H9 (cell line): Measurements from ENCODE around the gene ACTN4. TPM values are rescaled to one million over a fixed set of nuclear protein-coding genes. Genes with fewer than 3 reads are reported as not detected.

Source experiments
- DNase-seq: peaks from one replicate; pipeline ENCODE4 v3.0.0-alpha.2; 2017
- H2AFZ ChIP-seq: one replicate; pipeline ENCODE4 v1.6.1; 2013; ENCODE audit warnings: mild to moderate bottlenecking, low read length, control low read depth, moderate library complexity
- H2AK5ac ChIP-seq: 2 replicates; pipeline ENCODE4 v1.6.1; 2013; ENCODE audit warnings: low read length, control low read depth, mixed read lengths; ENCODE audit not compliant: insufficient read length
- H2BK120ac ChIP-seq: one replicate; pipeline ENCODE4 v1.6.1; 2013; ENCODE audit warnings: low read depth, mild to moderate bottlenecking, low read length, control low read depth, inconsistent platforms; ENCODE audit not compliant: poor library complexity, severe bottlenecking
- H2BK12ac ChIP-seq: 2 replicates; pipeline ENCODE4 v1.6.1; 2013; ENCODE audit warnings: low read length, control low read depth, mixed read lengths, low read depth; ENCODE audit not compliant: insufficient read length
- H2BK15ac ChIP-seq: 2 replicates; pipeline ENCODE4 v1.6.1; 2013; ENCODE audit warnings: low read depth, low read length, control low read depth
- H2BK20ac ChIP-seq: one replicate; pipeline ENCODE4 v1.6.1; 2013; ENCODE audit warnings: low read depth, mild to moderate bottlenecking, low read length, control low read depth, inconsistent platforms; ENCODE audit not compliant: poor library complexity, severe bottlenecking
- H2BK5ac ChIP-seq: 2 replicates; pipeline ENCODE4 v1.6.1; 2013; ENCODE audit warnings: low read length, control low read depth, mixed read lengths; ENCODE audit not compliant: insufficient read length
- H3K14ac ChIP-seq: 2 replicates; pipeline ENCODE4 v1.6.1; 2013; ENCODE audit warnings: low read length, control low read depth; ENCODE audit not compliant: insufficient read depth
- H3K18ac ChIP-seq: 2 replicates; pipeline ENCODE4 v1.6.1; 2013; ENCODE audit warnings: low read depth, mild to moderate bottlenecking, mixed read lengths, low read length, control low read depth; ENCODE audit not compliant: insufficient read length
- H3K23ac ChIP-seq: 2 replicates; pipeline ENCODE4 v1.6.1; 2013; ENCODE audit warnings: low read length, control low read depth, mixed read lengths, low read depth; ENCODE audit not compliant: insufficient read length
- H3K23me2 ChIP-seq: 2 replicates; pipeline ENCODE4 v1.6.1; 2013; ENCODE audit warnings: low read depth, mild to moderate bottlenecking, mixed read lengths, low read length, control low read depth; ENCODE audit not compliant: insufficient read length, poor library complexity, severe bottlenecking
- H3K27ac ChIP-seq: 2 replicates; pipeline ENCODE4 v1.5.1; 2013; ENCODE audit warnings: low read length, control low read depth, mixed read lengths, low read depth; ENCODE audit not compliant: insufficient read length
- H3K27me3 ChIP-seq: 2 replicates; pipeline ENCODE4 v1.6.1; 2013; ENCODE audit warnings: low read length, control low read depth, inconsistent platforms; ENCODE audit not compliant: insufficient read depth
- H3K4ac ChIP-seq: 2 replicates; pipeline ENCODE4 v1.6.1; 2013; ENCODE audit warnings: low read depth, mild to moderate bottlenecking, control low read depth, inconsistent platforms, low read length, moderate library complexity
- H3K4me1 ChIP-seq: 2 replicates; pipeline ENCODE4 v1.6.1; 2013; ENCODE audit warnings: low read length, control low read depth, inconsistent platforms; ENCODE audit not compliant: insufficient read depth
- H3K4me2 ChIP-seq: 2 replicates; pipeline ENCODE4 v1.6.1; 2013; ENCODE audit warnings: low read length, control low read depth, mixed read lengths; ENCODE audit not compliant: insufficient read length, insufficient read depth
- H3K56ac ChIP-seq: 2 replicates; pipeline ENCODE4 v1.6.1; 2013; ENCODE audit warnings: low read depth, mild to moderate bottlenecking, mixed read lengths, low read length, control low read depth; ENCODE audit not compliant: insufficient read length
- H3K79me1 ChIP-seq: 2 replicates; pipeline ENCODE4 v1.6.1; 2013; ENCODE audit warnings: low read depth, mild to moderate bottlenecking, moderate library complexity, low read length, control low read depth, inconsistent platforms; ENCODE audit not compliant: insufficient read depth, poor library complexity, severe bottlenecking
- H3K79me2 ChIP-seq: 2 replicates; pipeline ENCODE4 v1.6.1; 2013; ENCODE audit warnings: low read length, control low read depth, inconsistent platforms; ENCODE audit not compliant: insufficient read depth
- H3K9ac ChIP-seq: 2 replicates; pipeline ENCODE4 v1.6.1; 2013; ENCODE audit warnings: low read length, control low read depth, mixed read lengths; ENCODE audit not compliant: insufficient read length; ENCODE audit errors: extremely low read depth
- H3K9me3 ChIP-seq: one replicate; pipeline ENCODE4 v1.6.1; 2013; ENCODE audit warnings: low read depth, low read length, inconsistent platforms; ENCODE audit not compliant: control insufficient read depth
- H3T11ph ChIP-seq: one replicate; pipeline ENCODE4 v1.6.1; 2013; ENCODE audit warnings: mild to moderate bottlenecking, low read length, control low read depth, inconsistent platforms
- H4K20me1 ChIP-seq: one replicate; pipeline ENCODE4 v1.6.1; 2013; ENCODE audit not compliant: control insufficient read depth, insufficient read length, insufficient read depth
- H4K5ac ChIP-seq: 2 replicates; pipeline ENCODE4 v1.6.1; 2013; ENCODE audit warnings: low read depth, mild to moderate bottlenecking, mixed read lengths, low read length, control low read depth; ENCODE audit not compliant: insufficient read length
- H4K8ac ChIP-seq: replicated peaks from 2 replicates; pipeline ENCODE4 v1.6.1; 2013; ENCODE audit warnings: low read length, control low read depth, mixed read lengths, low read depth; ENCODE audit not compliant: insufficient read length
- H4K91ac ChIP-seq: 2 replicates; pipeline ENCODE4 v1.6.1; 2013; ENCODE audit warnings: low read depth, mild to moderate bottlenecking, moderate library complexity, mixed read lengths, low read length, control low read depth; ENCODE audit not compliant: insufficient read length
- H3K27ac Mint-ChIP-seq, 3 experiments: 2 replicates in 2 of 3; 3 replicates in 1 of 3; pipeline ENCODE4 v1.8.0; 2020 to 2021; ENCODE audit warnings: mixed read lengths in 3 of 3, mild to moderate bottlenecking in 1 of 3, moderate library complexity in 1 of 3
- H3K27me3 Mint-ChIP-seq: 2 replicates; pipeline ENCODE4 v1.8.0; 2021; ENCODE audit warnings: low read depth, mild to moderate bottlenecking, moderate library complexity, mixed read lengths
- H3K36me3 Mint-ChIP-seq, 3 experiments: 2 replicates in 2 of 3; 3 replicates in 1 of 3; pipeline ENCODE4 v1.8.0; 2020 to 2021; ENCODE audit warnings: low read depth in 3 of 3, mixed read lengths in 3 of 3; ENCODE audit not compliant: insufficient read depth in 1 of 3
- H3K4me1 Mint-ChIP-seq, 2 experiments: 2 replicates each; pipeline ENCODE4 v1.8.0; 2020; ENCODE audit warnings: mixed read lengths in 2 of 2
- H3K4me3 Mint-ChIP-seq, 2 experiments: 2 replicates in 1 of 2; 3 replicates in 1 of 2; pipeline ENCODE4 v1.8.0; 2020 to 2021; ENCODE audit warnings: mild to moderate bottlenecking in 2 of 2, mixed read lengths in 2 of 2, moderate library complexity in 1 of 2
- H3K9me3 Mint-ChIP-seq, 2 experiments: 2 replicates in 1 of 2; 3 replicates in 1 of 2; pipeline ENCODE4 v1.8.0; 2020; ENCODE audit warnings: mild to moderate bottlenecking in 2 of 2, mixed read lengths in 2 of 2, moderate library complexity in 1 of 2
- WGBS: extraction: QIAGEN DNeasy Blood & Tissue Kit; methylation state at CpG from one replicate; pipeline ENCODE4 v1.1.7; 2013; ENCODE audit warnings: missing lambda C conversion rate, low lambda C conversion rate, mixed read lengths; ENCODE audit not compliant: insufficient read length; ENCODE audit errors: extremely low coverage; 5-methylcytosine and 5-hydroxymethylcytosine counted together
- total RNA-seq: library from RNA; stranded (reverse); gene quantifications from 2 replicates; pipeline ENCODE4 v1.2.1, GENCODE V29; 2021
- TF ChIP-seq, protein P1 (sequence below): fragments of 200-600 bp; sonication (generic); conservative IDR thresholded peaks from 3 replicates; pipeline ENCODE4 v1.8.0; 2021; ENCODE audit warnings: antibody characterized with exemption, mild to moderate bottlenecking

Gene ACTN4
- total RNA-seq, 1 experiment from 2014 or later, result 369 TPM

DNA sequence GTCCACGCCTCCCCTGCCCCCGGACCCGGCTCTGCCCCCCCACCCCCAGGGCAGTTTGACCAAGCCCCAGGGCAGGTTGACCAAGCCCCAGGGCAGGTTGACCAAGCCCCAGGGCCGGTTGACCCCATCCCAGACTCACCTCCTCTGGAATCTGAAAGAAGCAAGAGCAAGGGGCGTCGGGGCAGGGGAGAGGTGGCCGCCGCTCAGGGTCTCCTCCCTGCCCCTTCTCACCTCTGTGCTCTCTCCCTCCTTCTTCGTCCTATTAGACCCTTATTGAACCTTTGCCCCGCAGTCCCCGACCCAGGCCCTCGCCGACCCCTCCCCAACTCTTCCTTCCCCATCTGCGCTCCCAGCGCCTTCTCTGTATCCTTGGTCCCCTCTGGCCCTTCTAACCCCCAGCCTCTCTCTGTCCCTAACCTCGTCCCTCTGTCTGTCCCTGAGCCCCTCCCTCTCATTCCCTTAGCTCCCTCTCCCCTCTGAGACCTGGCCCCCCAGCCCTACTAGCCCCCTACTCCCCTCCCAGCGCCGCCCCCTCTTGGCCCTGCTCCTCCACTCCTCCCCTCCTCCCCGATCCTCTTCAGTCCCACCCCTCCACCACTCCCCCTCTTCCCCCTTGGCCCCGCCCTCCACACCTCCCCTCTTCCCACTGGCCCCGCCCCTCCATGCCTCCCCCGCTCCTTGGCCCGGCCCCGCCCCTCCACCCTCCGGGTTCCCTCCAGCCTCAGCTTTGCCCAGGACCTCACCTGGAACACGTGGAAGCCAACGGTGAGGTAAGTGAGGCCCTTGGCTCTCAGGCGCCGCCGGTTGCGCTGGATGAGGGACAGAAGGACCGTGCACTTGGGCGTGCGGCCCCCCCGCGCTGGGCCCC, 89.2 kb downstream of the ACTN4 start:
- peak overlapping the region; percentile 43 to 79 for H3K4me3 Mint-ChIP-seq
- no peak overlapping the region for H3K27ac ChIP-seq
- no peak overlapping the region for H3K14ac ChIP-seq
- no peaks in the 10 kb centered on the region for H4K20me1 ChIP-seq
- H4K5ac ChIP-seq, result no peak overlapping the region
- H2BK120ac ChIP-seq, result no peak overlapping the region
- peaks cover 8% of the 10 kb centered on the region for H3K23me2 ChIP-seq
- no peak overlapping the region for H3K27ac Mint-ChIP-seq
- peaks cover 22% of the 10 kb centered on the region for H3K27me3 Mint-ChIP-seq
- no peak overlapping the region for H3T11ph ChIP-seq
- H3K79me1 ChIP-seq, result no peaks in the 10 kb centered on the region
- no peak overlapping the region for H2AFZ ChIP-seq
- no peak overlapping the region for H2BK20ac ChIP-seq
- peaks cover 6 to 12% (median 10%) of the 10 kb centered on the region in 3 experiments for H3K36me3 Mint-ChIP-seq
- H3K4me1 ChIP-seq, result no peaks in the 10 kb centered on the region; the same call in 1 of the 2 replicates
- no peaks in the 10 kb centered on the region for H3K79me2 ChIP-seq
- H4K91ac ChIP-seq, result no peak overlapping the region
- H3K4me2 ChIP-seq, result peak overlapping the region; percentile 51
- no peak overlapping the region for H4K8ac ChIP-seq
- H3K4me1 Mint-ChIP-seq, result peaks cover 4 to 10% of the 10 kb centered on the region in 2 experiments; a peak in 3 of 4 replicates
- no peak overlapping the region for H3K9ac ChIP-seq
- H2AK5ac ChIP-seq, result no peak overlapping the region
- H2BK5ac ChIP-seq, result no peak overlapping the region
- no CpG with 5 or more reads among the region's 36 CpGs for WGBS
- H3K27me3 ChIP-seq, result no peaks in the 10 kb centered on the region; the same call in 1 of the 2 replicates
- DNase-seq, result peak; percentile 91
- TF ChIP-seq, protein P1, sequence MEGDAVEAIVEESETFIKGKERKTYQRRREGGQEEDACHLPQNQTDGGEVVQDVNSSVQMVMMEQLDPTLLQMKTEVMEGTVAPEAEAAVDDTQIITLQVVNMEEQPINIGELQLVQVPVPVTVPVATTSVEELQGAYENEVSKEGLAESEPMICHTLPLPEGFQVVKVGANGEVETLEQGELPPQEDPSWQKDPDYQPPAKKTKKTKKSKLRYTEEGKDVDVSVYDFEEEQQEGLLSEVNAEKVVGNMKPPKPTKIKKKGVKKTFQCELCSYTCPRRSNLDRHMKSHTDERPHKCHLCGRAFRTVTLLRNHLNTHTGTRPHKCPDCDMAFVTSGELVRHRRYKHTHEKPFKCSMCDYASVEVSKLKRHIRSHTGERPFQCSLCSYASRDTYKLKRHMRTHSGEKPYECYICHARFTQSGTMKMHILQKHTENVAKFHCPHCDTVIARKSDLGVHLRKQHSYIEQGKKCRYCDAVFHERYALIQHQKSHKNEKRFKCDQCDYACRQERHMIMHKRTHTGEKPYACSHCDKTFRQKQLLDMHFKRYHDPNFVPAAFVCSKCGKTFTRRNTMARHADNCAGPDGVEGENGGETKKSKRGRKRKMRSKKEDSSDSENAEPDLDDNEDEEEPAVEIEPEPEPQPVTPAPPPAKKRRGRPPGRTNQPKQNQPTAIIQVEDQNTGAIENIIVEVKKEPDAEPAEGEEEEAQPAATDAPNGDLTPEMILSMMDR, result no peak
- no peak overlapping the region for H3K18ac ChIP-seq
- H3K23ac ChIP-seq, result no peak overlapping the region
- H3K9me3 ChIP-seq, result no peaks in the 10 kb centered on the region
- H3K56ac ChIP-seq, result no peak overlapping the region
- H2BK15ac ChIP-seq, result no peak overlapping the region
- H2BK12ac ChIP-seq, result no peak overlapping the region
- H3K4ac ChIP-seq, result no peak overlapping the region
- no peaks in the 10 kb centered on the region; a peak in 1 of 5 replicates for H3K9me3 Mint-ChIP-seq
